SK-N-SH (cell line): Measurements from ENCODE around the gene PLCB3. TPM values are rescaled to one million over a fixed set of nuclear protein-coding genes. Genes with fewer than 3 reads are reported as not detected.

Source experiments
- CTCF ChIA-PET: fragments of 300-600, 350-600 bp; formaldehyde crosslinking; extraction: SDS; loops from one replicate; lab custom pipeline; 2021; lab: Yijun Ruan, JAX
- POLR2A ChIA-PET: fragments of 350-600 bp; sonication (Branson Sonifier 250); formaldehyde crosslinking; extraction: SDS; loops from one replicate; lab custom pipeline; 2020; ENCODE audit warnings: antibody characterized with exemption, inconsistent platforms; lab: Yijun Ruan, JAX
- DNase-seq: peaks from one replicate; pipeline ENCODE4 v3.0.0; 2012
- H2AFZ ChIP-seq: fragments of 200-600 bp; sonication (generic); 2 replicates; pipeline ENCODE4 v1.8.1; 2016; ENCODE audit warnings: antibody characterized with exemption, mild to moderate bottlenecking, low read depth
- H3F3A ChIP-seq: fragments of 200-600 bp; sonication (generic); replicated peaks from 2 replicates; pipeline ENCODE3; 2016; ENCODE audit warnings: antibody characterized with exemption, mild to moderate bottlenecking; ENCODE audit not compliant: insufficient read depth
- H3K27ac ChIP-seq, 2 experiments: fragments of 200-500 bp in 1 of 2; fragments of 200-600 bp in 1 of 2; sonication (Bioruptor generic) in 1 of 2; sonication (generic), shearing (Covaris generic) in 1 of 2; 2 replicates each; pipeline versions ENCODE4 v1.5.1 to v1.6.1; 2014 to 2016; ENCODE audit warnings: low read depth in 2 of 2, inconsistent platforms in 1 of 2, low read length in 1 of 2, mild to moderate bottlenecking in 1 of 2, mixed read lengths in 1 of 2
- H3K27me3 ChIP-seq: fragments of 200-600 bp; sonication (generic), shearing (Covaris generic); 2 replicates; pipeline ENCODE4 v1.6.1; 2016; ENCODE audit warnings: mixed run types; ENCODE audit not compliant: insufficient read depth
- H3K36me3 ChIP-seq, 2 experiments: fragments of 200-500 bp in 1 of 2; fragments of 200-600 bp in 1 of 2; sonication (Bioruptor generic) in 1 of 2; sonication (generic) in 1 of 2; replicated peaks in 1 of 2; 2 replicates each; pipeline versions ENCODE3 to v1.5.1; 2014 to 2016; ENCODE audit warnings: low read length in 1 of 2, mild to moderate bottlenecking in 1 of 2; ENCODE audit not compliant: insufficient read depth in 2 of 2, control insufficient read depth in 1 of 2
- H3K4me1 ChIP-seq, 2 experiments: fragments of 200-500 bp in 1 of 2; fragments of 200-600 bp in 1 of 2; sonication (Bioruptor generic) in 1 of 2; sonication (generic), shearing (Covaris generic) in 1 of 2; 2 replicates each; pipeline versions ENCODE4 v1.5.1 to v1.6.1; 2014 to 2016; ENCODE audit warnings: low read depth in 1 of 2, low read length in 1 of 2, mixed run types in 1 of 2; ENCODE audit not compliant: insufficient read depth in 2 of 2, control insufficient read depth in 1 of 2
- H3K4me2 ChIP-seq: fragments of 200-600 bp; sonication (generic), shearing (Covaris generic); 2 replicates; pipeline ENCODE4 v1.6.1; 2017; ENCODE audit warnings: mixed run types
- H3K4me3 ChIP-seq, 2 experiments: fragments of 200-500 bp in 1 of 2; fragments of 200-600 bp in 1 of 2; sonication (Bioruptor generic) in 1 of 2; sonication (generic), shearing (Covaris generic) in 1 of 2; 2 replicates each; pipeline versions ENCODE4 v1.5.1 to v1.8.1; 2014 to 2016; ENCODE audit warnings: low read depth in 2 of 2, inconsistent platforms in 1 of 2, low read length in 1 of 2, mild to moderate bottlenecking in 1 of 2, mixed read lengths in 1 of 2, moderate library complexity in 1 of 2
- H3K79me2 ChIP-seq: fragments of 200-600 bp; sonication (generic); 2 replicates; pipeline ENCODE4 v1.8.1; 2017; ENCODE audit warnings: mild to moderate bottlenecking; ENCODE audit not compliant: insufficient read depth
- H3K9ac ChIP-seq: fragments of 200-600 bp; sonication (generic); 2 replicates; pipeline ENCODE4 v1.6.1; 2017; ENCODE audit warnings: mixed run types
- H3K9me2 ChIP-seq: fragments of 200-600 bp; sonication (generic); 2 replicates; pipeline ENCODE4 v1.6.1; 2017; ENCODE audit warnings: mixed run types
- H3K9me3 ChIP-seq: fragments of 200-600 bp; sonication (generic); 2 replicates; pipeline ENCODE4 v1.6.1; 2017; ENCODE audit warnings: mixed run types, mild to moderate bottlenecking, moderate library complexity
- H4K20me1 ChIP-seq: fragments of 200-600 bp; sonication (generic); 2 replicates; pipeline ENCODE4 v1.6.1; 2017; ENCODE audit warnings: mild to moderate bottlenecking, mixed run types; ENCODE audit not compliant: insufficient read depth
- IRF3 ChIP-seq: fragments of 150-350 bp; IDR thresholded peaks from 2 replicates; pipeline ENCODE4 v1.6.1; 2016; ENCODE audit warnings: mild to moderate bottlenecking, low read depth, low read length
- POLR2AphosphoS5 ChIP-seq: IDR thresholded peaks from 2 replicates; pipeline ENCODE4 v1.6.1; 2012; ENCODE audit warnings: low read depth, low read length
- RXRA ChIP-seq: IDR thresholded peaks from 2 replicates; pipeline ENCODE4 v1.4.0; 2012; ENCODE audit warnings: low read depth, mild to moderate bottlenecking, borderline replicate concordance
- SIN3A ChIP-seq: IDR thresholded peaks from 2 replicates; pipeline ENCODE4 v1.6.1; 2012; ENCODE audit warnings: low read depth, mild to moderate bottlenecking, low read length, moderate library complexity, borderline replicate concordance
- TEAD4 ChIP-seq: IDR thresholded peaks from 2 replicates; pipeline ENCODE4 v1.4.0; 2012; ENCODE audit warnings: mild to moderate bottlenecking, borderline replicate concordance; ENCODE audit not compliant: insufficient read depth
- USF2 ChIP-seq: fragments of 150-350 bp; IDR thresholded peaks from 2 replicates; pipeline ENCODE4 v1.6.1; 2017; ENCODE audit warnings: antibody characterized with exemption, low read length, low read depth, borderline replicate concordance
- WGBS: methylation state at CpG from one replicate; pipeline ENCODE4 v1.1.6; 2017; ENCODE audit warnings: low lambda C conversion rate; 5-methylcytosine and 5-hydroxymethylcytosine counted together
- polyA plus RNA-seq, 3 experiments: library from polyadenylated mRNA; depleted of rRNA; stranded (reverse); fragments of >200 nt; gene quantifications; 2 replicates each; pipeline ENCODE4 v1.2.3, GENCODE V29; 2012

PLCB3 gene
- polyA plus RNA-seq, 1 of the 3 experiments (the other 2 are of a cell fraction) = 30.4 TPM

GRCh38 chr11:64296830-64297698 is 45.7 kb downstream of the PLCB3 start:
- H3K9ac ChIP-seq = no peak overlapping the region
- H3K27me3 ChIP-seq = peaks cover 12% of the 10 kb centered on the region
- no peak overlapping the region for H2AFZ ChIP-seq
- no peaks in the 10 kb centered on the region; a peak in 1 of 4 replicates for H3K4me1 ChIP-seq
- H3K9me3 ChIP-seq = no peaks in the 10 kb centered on the region
- H3K9me2 ChIP-seq = no peaks in the 10 kb centered on the region
- H4K20me1 ChIP-seq = no peaks in the 10 kb centered on the region
- TF ChIP-seq POLR2AphosphoS5 (no peak), TEAD4 (no peak), RXRA (no peak), IRF3 (no peak), USF2 (no peak)
- no peak overlapping the region for H3K4me3 ChIP-seq
- no peaks in the 10 kb centered on the region for H3K36me3 ChIP-seq
- no peak overlapping the region for H3K4me2 ChIP-seq
- WGBS = 83% methylated on average over 17 of the region's 34 CpGs
- DNase-seq = no peak
- no peaks in the 10 kb centered on the region for H3K79me2 ChIP-seq
- H3K27ac ChIP-seq = no peak overlapping the region
- ChIA-PET CTCF (interaction anchor here (0.9 to 1.9 kb wide), 3 partner anchors 12 to 46 kb away, joined by 3 to 12 read pairs (median 5); partner anchors contain the start of genes BAD and GPR137), POLR2A (no interaction called here)
- no peaks in the 10 kb centered on the region for H3F3A ChIP-seq

- H3K27me3 ChIP-seq = peaks cover 5% of the 10 kb centered on the region; the same call in 1 of the 2 replicates
- 83% methylated on average over 13 of the region's 18 CpGs for WGBS
- no peak overlapping the region for H2AFZ ChIP-seq
- ChIA-PET CTCF (interaction anchor here (0.9 to 1.9 kb wide), 3 partner anchors 13 to 47 kb away, joined by 3 to 12 read pairs (median 5); partner anchors contain the start of genes BAD and GPR137), POLR2A (no interaction called here)
- H3K4me3 ChIP-seq = no peak overlapping the region
- no peak overlapping the region for H3K4me2 ChIP-seq
- DNase-seq = no peak
- no peak overlapping the region for H3K27ac ChIP-seq
- H3K36me3 ChIP-seq = no peaks in the 10 kb centered on the region
- H3K9me2 ChIP-seq = no peaks in the 10 kb centered on the region
- peaks cover under 1% of the 10 kb centered on the region for H3F3A ChIP-seq
- H4K20me1 ChIP-seq = no peaks in the 10 kb centered on the region
- H3K9me3 ChIP-seq = no peaks in the 10 kb centered on the region
- H3K4me1 ChIP-seq = no peaks in the 10 kb centered on the region
- H3K9ac ChIP-seq = no peak overlapping the region
- TF ChIP-seq SIN3A = no peak
- H3K79me2 ChIP-seq = no peaks in the 10 kb centered on the region
Observed at GRCh38 chr11:64297699-64298358, 46.5 kb downstream of the PLCB3 start.
